GM12878 (cell line): Measurements from ENCODE around the gene YARS2. TPM values are rescaled to one million over a fixed set of nuclear protein-coding genes. Genes with fewer than 3 reads are reported as not detected.

ENCODE experiments used
- ATAC-seq: fragments of 200-7000 bp; cut with Tn5 transposase; 3 replicates; pipeline ENCODE4 v1.9.1; 2020; ENCODE audit warnings: mild to moderate bottlenecking, moderate library complexity
- BruUV-seq: library from RNA; stranded (reverse); fragments of 400-500 nt; replicated peaks from 2 replicates; lab custom pipeline; 2021; lab: Mats Ljungman, UMichigan
- CTCF ChIA-PET: fragments of 300-600 bp; sonication (Branson Sonifier 250); formaldehyde crosslinking; extraction: SDS; loops from one replicate; lab custom pipeline; 2021; ENCODE audit warnings: inconsistent platforms; lab: Yijun Ruan, JAX
- POLR2A ChIA-PET: fragments of 350-600 bp; formaldehyde crosslinking; extraction: SDS; loops from one replicate; lab custom pipeline; 2021; ENCODE audit warnings: inconsistent platforms; lab: Charles Lee
- RAD21 ChIA-PET: fragments of 300-600 bp; sonication (Branson Sonifier 250); formaldehyde crosslinking; loops from one replicate; lab custom pipeline; 2023; ENCODE audit warnings: antibody characterized with exemption; ENCODE audit not compliant: unreplicated experiment; lab: Charles Lee
- SMC1A ChIA-PET: fragments of 300-600 bp; sonication (Branson Sonifier 250); formaldehyde crosslinking; loops from one replicate; lab custom pipeline; 2023; ENCODE audit not compliant: unreplicated experiment, uncharacterized antibody; lab: Charles Lee
- DNase-seq: peaks from one replicate; pipeline ENCODE4 v3.0.0-alpha.2; 2011; ENCODE audit warnings: low read depth, low spot score
- FAIRE-seq: peaks from 3 replicates; lab custom pipeline; 2011; peaks lifted over from hg19 to GRCh38; lab: Jason Lieb, UNC
- H2AFZ ChIP-seq: 2 replicates; pipeline ENCODE4 v1.6.0; 2011; ENCODE audit warnings: low read depth, low read length, control low read depth; ENCODE audit not compliant: control insufficient read depth
- H3K27ac ChIP-seq: 2 replicates; pipeline ENCODE4 v1.5.1; 2011; ENCODE audit warnings: control low read depth; ENCODE audit not compliant: control insufficient read depth, insufficient read depth
- H3K27me3 ChIP-seq, 2 experiments: replicated peaks in 1 of 2; 2 replicates each; pipeline versions ENCODE4 v1.6.0 to v1.6.1; 2011; ENCODE audit warnings: low read length in 1 of 2; ENCODE audit not compliant: control insufficient read depth in 2 of 2, insufficient read depth in 2 of 2
- H3K36me3 ChIP-seq, 2 experiments: 2 replicates each; pipeline ENCODE4 v1.5.1; 2011; ENCODE audit warnings: low read length in 1 of 2; ENCODE audit not compliant: control insufficient read depth in 2 of 2, insufficient read depth in 2 of 2
- H3K4me1 ChIP-seq: 2 replicates; pipeline ENCODE4 v1.6.1; 2011; ENCODE audit warnings: mild to moderate bottlenecking, low read length, moderate library complexity, mixed read lengths; ENCODE audit not compliant: control insufficient read depth, insufficient read depth
- H3K4me2 ChIP-seq: 2 replicates; pipeline ENCODE4 v1.6.0; 2011; ENCODE audit warnings: control low read depth; ENCODE audit not compliant: control insufficient read depth, insufficient read depth
- H3K4me3 ChIP-seq: fragments of 200-600 bp; sonication (generic); 2 replicates; pipeline ENCODE4 v1.5.1; 2016
- H3K79me2 ChIP-seq: 2 replicates; pipeline ENCODE4 v1.6.0; 2011; ENCODE audit warnings: low read length; ENCODE audit not compliant: control insufficient read depth, insufficient read depth
- H3K9ac ChIP-seq: 2 replicates; pipeline ENCODE4 v1.8.0; 2011; ENCODE audit warnings: low read length, control low read depth, mixed read lengths; ENCODE audit not compliant: control insufficient read depth, insufficient read depth
- H3K9me3 ChIP-seq: replicated peaks from 3 replicates; pipeline ENCODE4 v1.5.1; 2011; ENCODE audit warnings: mild to moderate bottlenecking, low read length; ENCODE audit not compliant: control insufficient read depth, insufficient read depth
- H4K20me1 ChIP-seq: 2 replicates; pipeline ENCODE4 v1.6.0; 2011; ENCODE audit not compliant: control insufficient read depth, insufficient read depth
- ASH2L ChIP-seq: fragments of 300-600, 200-600 bp; sonication (generic); IDR thresholded peaks from 2 replicates; pipeline ENCODE4 v1.6.1; 2017; ENCODE audit warnings: low read depth, mild to moderate bottlenecking, borderline replicate concordance
- BCL11A ChIP-seq: IDR thresholded peaks from 2 replicates; pipeline ENCODE4 v1.6.1; 2011; ENCODE audit warnings: low read depth, low read length
- CBFB ChIP-seq: IDR thresholded peaks from 2 replicates; pipeline ENCODE4 v1.6.1; 2016; ENCODE audit warnings: antibody characterized with exemption, low read depth
- CHD1 ChIP-seq: IDR thresholded peaks from 2 replicates; pipeline ENCODE4 v1.6.1; 2012; ENCODE audit warnings: low read depth, low read length, improper control_type of control experiment
- FOS ChIP-seq: IDR thresholded peaks from 3 replicates; pipeline ENCODE4 v1.6.1; 2011; ENCODE audit warnings: borderline replicate concordance; ENCODE audit not compliant: insufficient read length; ENCODE audit errors: extremely low read depth
- HDGF ChIP-seq: fragments of 450-650 bp; IDR thresholded peaks from 2 replicates; pipeline ENCODE4 v1.6.1; 2016; ENCODE audit warnings: antibody characterized with exemption
- KDM1A ChIP-seq: fragments of 200-600 bp; sonication (generic); IDR thresholded peaks from 2 replicates; pipeline ENCODE4 v1.6.1; 2016; ENCODE audit warnings: borderline replicate concordance
- MTA3 ChIP-seq: IDR thresholded peaks from 2 replicates; pipeline ENCODE4 v1.6.1; 2012; ENCODE audit warnings: low read length, inconsistent platforms, borderline replicate concordance
- RBBP5 ChIP-seq: fragments of 200-600 bp; sonication (generic); conservative IDR thresholded peaks from 2 replicates; pipeline ENCODE4 v1.6.1; 2016
- SIN3A ChIP-seq: IDR thresholded peaks from 2 replicates; pipeline ENCODE4 v1.6.1; 2012; ENCODE audit warnings: low read depth, low read length, improper control_type of control experiment
- SMAD1 ChIP-seq: fragments of 450-650 bp; IDR thresholded peaks from 2 replicates; pipeline ENCODE4 v1.6.1; 2018; ENCODE audit warnings: mild to moderate bottlenecking, low read depth; ENCODE audit not compliant: partially characterized antibody
- SMARCA5 ChIP-seq: fragments of 450-650 bp; IDR thresholded peaks from 2 replicates; pipeline ENCODE4 v1.6.1; 2017; ENCODE audit warnings: mild to moderate bottlenecking
- YY1 ChIP-seq: IDR thresholded peaks from 2 replicates; pipeline ENCODE4 v1.6.1; 2011; ENCODE audit warnings: low read depth, mild to moderate bottlenecking, low read length
- ZNF622 ChIP-seq: fragments of 450-650 bp; IDR thresholded peaks from 2 replicates; pipeline ENCODE4 v1.6.1; 2017; ENCODE audit warnings: mild to moderate bottlenecking, inconsistent platforms
- ZSCAN29 ChIP-seq: fragments of 450-650 bp; IDR thresholded peaks from 2 replicates; pipeline ENCODE4 v1.6.1; 2017; ENCODE audit warnings: mild to moderate bottlenecking, moderate library complexity
- WGBS: methylation state at CpG from one replicate; pipeline ENCODE4 v1.1.6; 2016; ENCODE audit warnings: low lambda C conversion rate; ENCODE audit not compliant: insufficient replicate concordance, insufficient coverage; ENCODE audit errors: missing lambda C conversion rate; 5-methylcytosine and 5-hydroxymethylcytosine counted together
- in situ Hi-C: fragments of 300-500 bp; cut with MboI; formaldehyde crosslinking; loops from 9 replicates; pipeline ENCODE4 v1.14.3; 2018; ENCODE audit warnings: mixed read lengths
- intact Hi-C: fragments of 100-400 bp; cut with micrococcal nuclease; formaldehyde crosslinking; loops from one replicate; pipeline ENCODE4 v1.14.2; 2022; ENCODE audit not compliant: unreplicated experiment
- polyA plus RNA-seq, 11 experiments: library from polyadenylated mRNA; depleted of rRNA in 4 of 11; unstranded in 6 of 11; stranded (reverse) in 5 of 11; fragments of >200 nt; fragmentation: Nextera tagmentation in 4 of 11; fragmentation: Illumina TruSeq in 1 of 11; extraction: Ambion mirVana in 4 of 11; extraction: Trizol in 1 of 11; gene quantifications; 1 replicate in 1 of 11; 2 replicates in 10 of 11; pipeline versions ENCODE4 v1.2.1 to v1.2.3, GENCODE V29; 2011 to 2016; ENCODE audit warnings: inconsistent platforms in 2 of 11, missing spikeins in 2 of 11, low read depth in 1 of 11
- total RNA-seq, 4 experiments: library from RNA; depleted of rRNA in 3 of 4; stranded (reverse); fragments of >200 nt in 3 of 4; fragmentation: Illumina TruSeq in 1 of 4; extraction: Trizol in 1 of 4; gene quantifications; 2 replicates each; pipeline versions ENCODE4 v1.2.1 to v1.2.3, GENCODE V29; 2013 to 2021
- TF ChIP-seq, protein P1 (sequence below): IDR thresholded peaks from 2 replicates; pipeline ENCODE4 v1.6.1; 2011; ENCODE audit warnings: low read depth, mild to moderate bottlenecking, low read length, moderate library complexity, borderline replicate concordance; ENCODE audit errors: extremely low read depth
- TF ChIP-seq, protein P2 (sequence below): fragments of 450-650 bp; IDR thresholded peaks from 2 replicates; pipeline ENCODE4 v1.6.1; 2017; ENCODE audit warnings: mild to moderate bottlenecking, low read depth, inconsistent platforms; ENCODE audit not compliant: poor library complexity, severe bottlenecking
- TF ChIP-seq, protein P3 (sequence below): fragments of 450-650 bp; IDR thresholded peaks from 2 replicates; pipeline ENCODE4 v1.6.1; 2017; ENCODE audit warnings: mild to moderate bottlenecking, moderate library complexity

The YARS2 gene
- total and polyA plus RNA-seq, 10 of the 15 experiments (the other 5 are each of a cell fraction or from before 2014, with no cell fraction given) = 13.4 to 46.7 (median 29.6) TPM

DNA sequence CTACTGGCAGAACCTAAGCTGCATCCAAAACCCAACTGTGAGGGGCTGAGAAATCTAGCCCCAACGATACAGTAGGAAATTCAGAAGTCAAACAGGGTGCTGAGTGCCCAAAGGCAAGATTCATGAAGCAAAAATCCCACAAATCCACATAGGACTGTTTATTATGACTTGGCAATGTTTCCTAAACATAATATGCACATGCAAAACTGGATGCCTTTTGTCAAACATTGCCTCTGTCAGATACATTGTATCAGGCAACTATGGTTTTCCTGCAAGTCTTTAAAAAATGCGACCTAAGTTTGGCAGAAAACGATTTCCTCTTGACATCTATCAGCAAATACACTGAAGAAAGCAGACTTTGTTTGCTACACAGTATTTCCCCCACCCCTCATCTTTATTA is 27.3 kb upstream of the YARS2 start:
- no peaks in the 10 kb centered on the region for H3K27me3 ChIP-seq
- no peaks in the 10 kb centered on the region for H3K79me2 ChIP-seq
- no peak overlapping the region for H3K27ac ChIP-seq
- RAD21 ChIA-PET = no interaction called here
- H3K4me2 ChIP-seq = no peak overlapping the region
- no peak for ATAC-seq
- in situ Hi-C loops = no loop called here
- no peaks in the 10 kb centered on the region for H3K9me3 ChIP-seq
- no peaks in the 10 kb centered on the region for H3K4me1 ChIP-seq
- POLR2A ChIA-PET = no interaction called here
- no peak overlapping the region for H3K9ac ChIP-seq
- CTCF ChIA-PET = interaction anchor here (0.6 kb wide), 1 partner anchor 1666 kb away, joined by 3 read pairs; no protein-coding TSS in a partner anchor
- no peak for DNase-seq
- no peak for TF ChIP-seq ZNF622
- TF ChIP-seq, protein P1, sequence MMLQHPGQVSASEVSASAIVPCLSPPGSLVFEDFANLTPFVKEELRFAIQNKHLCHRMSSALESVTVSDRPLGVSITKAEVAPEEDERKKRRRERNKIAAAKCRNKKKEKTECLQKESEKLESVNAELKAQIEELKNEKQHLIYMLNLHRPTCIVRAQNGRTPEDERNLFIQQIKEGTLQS = no peak
- TF ChIP-seq ZSCAN29 = no peak
- TF ChIP-seq HDGF = no peak
- no peak for TF ChIP-seq BCL11A
- no peak for TF ChIP-seq FOS
- TF ChIP-seq ASH2L = no peak
- no peak for TF ChIP-seq YY1
- TF ChIP-seq RBBP5 = no peak
- no peak for TF ChIP-seq CBFB
- no peak for TF ChIP-seq SMAD1
- TF ChIP-seq, protein P2, sequence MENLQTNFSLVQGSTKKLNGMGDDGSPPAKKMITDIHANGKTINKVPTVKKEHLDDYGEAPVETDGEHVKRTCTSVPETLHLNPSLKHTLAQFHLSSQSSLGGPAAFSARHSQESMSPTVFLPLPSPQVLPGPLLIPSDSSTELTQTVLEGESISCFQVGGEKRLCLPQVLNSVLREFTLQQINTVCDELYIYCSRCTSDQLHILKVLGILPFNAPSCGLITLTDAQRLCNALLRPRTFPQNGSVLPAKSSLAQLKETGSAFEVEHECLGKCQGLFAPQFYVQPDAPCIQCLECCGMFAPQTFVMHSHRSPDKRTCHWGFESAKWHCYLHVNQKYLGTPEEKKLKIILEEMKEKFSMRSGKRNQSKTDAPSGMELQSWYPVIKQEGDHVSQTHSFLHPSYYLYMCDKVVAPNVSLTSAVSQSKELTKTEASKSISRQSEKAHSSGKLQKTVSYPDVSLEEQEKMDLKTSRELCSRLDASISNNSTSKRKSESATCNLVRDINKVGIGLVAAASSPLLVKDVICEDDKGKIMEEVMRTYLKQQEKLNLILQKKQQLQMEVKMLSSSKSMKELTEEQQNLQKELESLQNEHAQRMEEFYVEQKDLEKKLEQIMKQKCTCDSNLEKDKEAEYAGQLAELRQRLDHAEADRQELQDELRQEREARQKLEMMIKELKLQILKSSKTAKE = no peak
- no peak for TF ChIP-seq SMARCA5
- no peak for TF ChIP-seq CHD1
- no peak for TF ChIP-seq MTA3
- TF ChIP-seq, protein P3, sequence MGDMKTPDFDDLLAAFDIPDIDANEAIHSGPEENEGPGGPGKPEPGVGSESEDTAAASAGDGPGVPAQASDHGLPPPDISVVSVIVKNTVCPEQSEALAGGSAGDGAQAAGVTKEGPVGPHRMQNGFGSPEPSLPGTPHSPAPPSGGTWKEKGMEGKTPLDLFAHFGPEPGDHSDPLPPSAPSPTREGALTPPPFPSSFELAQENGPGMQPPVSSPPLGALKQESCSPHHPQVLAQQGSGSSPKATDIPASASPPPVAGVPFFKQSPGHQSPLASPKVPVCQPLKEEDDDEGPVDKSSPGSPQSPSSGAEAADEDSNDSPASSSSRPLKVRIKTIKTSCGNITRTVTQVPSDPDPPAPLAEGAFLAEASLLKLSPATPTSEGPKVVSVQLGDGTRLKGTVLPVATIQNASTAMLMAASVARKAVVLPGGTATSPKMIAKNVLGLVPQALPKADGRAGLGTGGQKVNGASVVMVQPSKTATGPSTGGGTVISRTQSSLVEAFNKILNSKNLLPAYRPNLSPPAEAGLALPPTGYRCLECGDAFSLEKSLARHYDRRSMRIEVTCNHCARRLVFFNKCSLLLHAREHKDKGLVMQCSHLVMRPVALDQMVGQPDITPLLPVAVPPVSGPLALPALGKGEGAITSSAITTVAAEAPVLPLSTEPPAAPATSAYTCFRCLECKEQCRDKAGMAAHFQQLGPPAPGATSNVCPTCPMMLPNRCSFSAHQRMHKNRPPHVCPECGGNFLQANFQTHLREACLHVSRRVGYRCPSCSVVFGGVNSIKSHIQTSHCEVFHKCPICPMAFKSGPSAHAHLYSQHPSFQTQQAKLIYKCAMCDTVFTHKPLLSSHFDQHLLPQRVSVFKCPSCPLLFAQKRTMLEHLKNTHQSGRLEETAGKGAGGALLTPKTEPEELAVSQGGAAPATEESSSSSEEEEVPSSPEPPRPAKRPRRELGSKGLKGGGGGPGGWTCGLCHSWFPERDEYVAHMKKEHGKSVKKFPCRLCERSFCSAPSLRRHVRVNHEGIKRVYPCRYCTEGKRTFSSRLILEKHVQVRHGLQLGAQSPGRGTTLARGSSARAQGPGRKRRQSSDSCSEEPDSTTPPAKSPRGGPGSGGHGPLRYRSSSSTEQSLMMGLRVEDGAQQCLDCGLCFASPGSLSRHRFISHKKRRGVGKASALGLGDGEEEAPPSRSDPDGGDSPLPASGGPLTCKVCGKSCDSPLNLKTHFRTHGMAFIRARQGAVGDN = no peak
- no peak for TF ChIP-seq KDM1A
- TF ChIP-seq SIN3A = no peak
- intact Hi-C loops = no loop called here
- no peak overlapping the region for H2AFZ ChIP-seq
- BruUV-seq = no TSS peak
- WGBS = 28% methylated on average over 3 of the region's 3 CpGs
- no peaks in the 10 kb centered on the region for H3K36me3 ChIP-seq
- SMC1A ChIA-PET = interaction anchor here (1.4 kb wide), 1 partner anchor 27 kb away, joined by 3 read pairs; the partner anchor contains the start of gene YARS2
- no peaks in the 10 kb centered on the region for H4K20me1 ChIP-seq
- no peak overlapping the region for H3K4me3 ChIP-seq
- no peak for FAIRE-seq
